GM18519 (cell line): ENCODE measurements around the gene CAMK2N1.
A peak's percentile ranks its signal among the peaks of the same experiment; 100 is the strongest.
"Not testable (repeated sequence)": the region's sequence is repeated elsewhere in the genome, so short reads cannot be mapped to it uniquely, and the experiment has no call there.

Experiments used
- ATAC-seq: cut with Tn5 transposase; IDR thresholded peaks from one replicate; pipeline ENCODE4 v1.9.1; 2021; ENCODE audit warnings: mild to moderate bottlenecking, moderate library complexity; ENCODE audit not compliant: unreplicated experiment, low FRiP score

The CAMK2N1 gene

GRCh38 chr1:20485527-20486456 is at the start of gene CAMK2N1:
TSS of gene CAMK2N1 (minus strand) at chr1:20486210. CDS start at chr1:20485379, 831 bp downstream.
- no peak for ATAC-seq

GRCh38 chr1:20534659-20535417 is 48.8 kb upstream of the CAMK2N1 start:
- no peak for ATAC-seq

- no peak for ATAC-seq
These were observed 47.6 kb upstream of the CAMK2N1 start for GRCh38 chr1:20533635-20534034.

- no peak for ATAC-seq
These were observed 44.9 kb upstream of the CAMK2N1 start for GRCh38 chr1:20530901-20531300.

- ATAC-seq = no peak
These were observed 44.3 kb upstream of the CAMK2N1 start for GRCh38 chr1:20530306-20530705.

- no peak for ATAC-seq
These were observed 42.2 kb upstream of the CAMK2N1 start for GRCh38 chr1:20528221-20528620.

- ATAC-seq = no peak
These were observed 40.3 kb upstream of the CAMK2N1 start for GRCh38 chr1:20526267-20526666.

GRCh38 chr1:20521960-20522861 is 36.2 kb upstream of the CAMK2N1 start:
- ATAC-seq = no peak

GRCh38 chr1:20519609-20520262 is 33.7 kb upstream of the CAMK2N1 start:
- not testable (repeated sequence) for ATAC-seq

- ATAC-seq = no peak
These were observed 25.8 kb upstream of the CAMK2N1 start for GRCh38 chr1:20511518-20512428.

- no peak for ATAC-seq
These were observed 22.4 kb upstream of the CAMK2N1 start for GRCh38 chr1:20508411-20508771.

GRCh38 chr1:20507564-20508410 is 21.8 kb upstream of the CAMK2N1 start, which contains the start of gene MUL1:
TSS of gene MUL1 (minus strand) at chr1:20508151. CDS start at chr1:20508024, 127 bp downstream.
- peak; percentile 50 for ATAC-seq

GRCh38 chr1:20507248-20507563 is 21.2 kb upstream of the CAMK2N1 start:
- peak; percentile 30 for ATAC-seq

- ATAC-seq = no peak
These were observed 19.5 kb upstream of the CAMK2N1 start for GRCh38 chr1:20505488-20505887.

- ATAC-seq = no peak
These were observed 14.7 kb upstream of the CAMK2N1 start for GRCh38 chr1:20500716-20501115.

- no peak for ATAC-seq
These were observed 13.7 kb upstream of the CAMK2N1 start for GRCh38 chr1:20499718-20500117.

- no peak for ATAC-seq
These were observed 13.1 kb upstream of the CAMK2N1 start for GRCh38 chr1:20499105-20499504.

GRCh38 chr1:20498116-20498515 is 12.1 kb upstream of the CAMK2N1 start:
- no peak for ATAC-seq
